ENCODE measurements around the gene DYNC2H1.

DYNC2H1 gene

DNA sequence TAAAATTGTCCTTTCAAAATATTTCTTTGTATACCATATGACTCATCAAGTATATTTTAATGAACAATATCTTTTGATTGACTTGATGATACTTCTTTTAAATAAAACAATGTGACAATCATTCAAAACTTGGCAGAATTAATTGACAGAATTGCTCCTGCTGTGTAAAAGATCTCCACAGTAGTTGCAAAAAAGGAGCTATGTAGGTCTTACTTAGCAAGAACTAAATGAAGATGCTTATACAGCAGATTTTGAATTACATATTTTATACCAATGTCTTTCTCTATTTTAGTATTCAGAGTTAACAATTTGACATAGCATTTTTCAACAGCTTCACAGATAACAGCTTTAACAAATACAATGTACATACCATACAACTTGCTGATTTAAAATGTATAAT is 144.9 kb downstream of the DYNC2H1 start:
- no peaks in the 10 kb centered on the region for H3K36me3 ChIP-seq
- H3K9me3 ChIP-seq: no peaks in the 10 kb centered on the region
- TF ChIP-seq CTCF (IDR thresholded peaks at IDR 0.05): no peak
- H3K4me1 ChIP-seq (ENCODE audit: control insufficient read depth in 1 of 2, insufficient read depth in 1 of 2, low read depth in 1 of 2, low read length in 1 of 2): no peaks in the 10 kb centered on the region
- no peak overlapping the region for H3K4me3 ChIP-seq (ENCODE audit: low read depth in 1 of 2, low read length in 1 of 2)
- H3K27ac ChIP-seq: no peak overlapping the region
- H3K27me3 ChIP-seq: no peaks in the 10 kb centered on the region

DNA sequence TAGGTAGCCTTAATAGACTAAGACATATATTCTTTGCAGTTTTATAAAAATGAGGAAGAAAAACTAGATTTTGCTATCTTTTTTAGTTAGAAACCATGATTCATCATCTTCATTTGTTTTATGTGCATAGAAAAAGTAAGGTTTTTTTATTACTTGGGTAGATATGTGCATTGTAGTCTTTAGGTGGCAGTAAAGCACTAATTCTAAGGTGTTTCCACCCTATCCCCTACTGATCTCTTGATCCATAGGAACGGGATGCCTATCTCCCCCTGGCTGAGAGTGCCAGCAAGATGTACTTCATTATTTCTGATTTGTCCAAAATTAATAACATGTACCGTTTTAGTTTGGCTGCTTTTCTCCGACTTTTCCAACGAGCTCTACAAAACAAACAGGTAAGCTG is 148.1 kb downstream of the DYNC2H1 start:
- Histone ChIP-seq H3K27me3 (no peaks in the 10 kb centered on the region), H3K27ac (no peak overlapping the region), H3K4me3 (ENCODE audit: low read depth in 1 of 2, low read length in 1 of 2) (no peak overlapping the region), H3K4me1 (ENCODE audit: control insufficient read depth in 1 of 2, insufficient read depth in 1 of 2, low read depth in 1 of 2, low read length in 1 of 2) (no peaks in the 10 kb centered on the region), H3K9me3 (no peaks in the 10 kb centered on the region), H3K36me3 (no peaks in the 10 kb centered on the region)
- no peak for TF ChIP-seq CTCF (IDR thresholded peaks at IDR 0.05)

DNA sequence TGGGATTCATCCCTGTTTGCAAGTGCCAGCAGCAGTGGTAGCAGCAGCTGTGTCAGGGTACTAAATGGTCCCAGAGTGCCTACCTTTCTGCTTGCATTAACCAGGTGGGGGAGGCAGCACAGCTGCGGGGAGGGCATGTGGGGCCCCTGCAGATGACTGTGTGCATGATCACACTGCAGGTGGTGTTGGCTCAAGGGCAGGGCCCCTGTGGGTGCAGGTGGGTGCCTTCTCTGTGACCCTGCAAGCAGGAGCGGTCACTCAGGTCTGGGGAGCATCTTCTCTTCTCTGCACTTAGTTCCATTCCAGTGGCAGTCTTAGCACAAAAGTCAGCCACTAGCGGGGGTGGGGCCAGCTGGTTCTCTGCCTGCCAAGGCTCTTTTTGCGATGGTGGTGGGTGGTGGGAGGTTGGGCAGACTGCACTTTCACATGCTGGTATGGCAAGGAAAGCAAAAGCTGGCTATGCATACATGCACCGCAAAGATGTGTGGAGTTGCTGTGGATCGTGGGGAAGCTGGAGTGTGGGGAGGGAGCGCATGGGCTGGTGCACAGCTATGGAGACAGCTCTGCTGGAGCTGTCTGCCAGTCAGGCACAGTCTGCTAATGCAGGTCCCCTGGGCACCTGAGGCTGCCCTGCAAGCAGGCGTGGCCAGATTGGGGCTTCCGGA is 157.1 kb downstream of the DYNC2H1 start:
- H3K4me3 ChIP-seq (ENCODE audit: low read depth in 1 of 2, low read length in 1 of 2): no peak overlapping the region
- no peak for TF ChIP-seq CTCF (IDR thresholded peaks at IDR 0.05)

GRCh38 chr11:103272876-103273275 is 163.7 kb downstream of the DYNC2H1 start:
- no peaks in the 10 kb centered on the region for H3K4me1 ChIP-seq (ENCODE audit: control insufficient read depth in 1 of 2, insufficient read depth in 1 of 2, low read depth in 1 of 2, low read length in 1 of 2)
- no peak overlapping the region for H3K27ac ChIP-seq
- H3K27me3 ChIP-seq: no peaks in the 10 kb centered on the region
- H3K4me3 ChIP-seq (ENCODE audit: low read depth in 1 of 2, low read length in 1 of 2): no peak overlapping the region
- H3K36me3 ChIP-seq: no peaks in the 10 kb centered on the region
- no peaks in the 10 kb centered on the region for H3K9me3 ChIP-seq
- no peak for TF ChIP-seq CTCF (IDR thresholded peaks at IDR 0.05)

More for the DNA sequence above, 157.1 kb downstream of the DYNC2H1 start:
- Histone ChIP-seq H3K36me3 (no peaks in the 10 kb centered on the region), H3K4me1 (ENCODE audit: control insufficient read depth in 1 of 2, insufficient read depth in 1 of 2, low read depth in 1 of 2, low read length in 1 of 2) (no peaks in the 10 kb centered on the region), H3K9me3 (no peaks in the 10 kb centered on the region), H3K27me3 (no peaks in the 10 kb centered on the region), H3K27ac (no peak overlapping the region)

DNA sequence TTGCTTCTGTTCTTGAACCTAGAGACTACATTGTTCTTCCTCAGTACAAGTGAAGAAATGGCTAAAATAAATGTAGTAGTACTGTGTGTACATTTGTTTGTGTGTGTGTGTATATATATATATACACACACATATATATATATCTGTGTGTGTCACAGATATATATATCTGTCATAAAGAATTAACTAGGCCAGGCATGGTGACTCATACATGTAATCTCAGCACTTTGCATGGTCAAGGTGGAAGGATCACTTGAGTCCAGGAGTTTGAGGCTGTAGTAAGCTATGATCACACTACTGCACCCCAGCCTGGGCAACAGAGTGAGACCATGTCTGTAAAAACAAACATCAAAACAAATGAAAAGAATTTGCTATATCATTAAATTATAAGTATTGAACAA is 164.8 kb downstream of the DYNC2H1 start:
- Histone ChIP-seq H3K9me3 (no peaks in the 10 kb centered on the region), H3K4me1 (ENCODE audit: control insufficient read depth in 1 of 2, insufficient read depth in 1 of 2, low read depth in 1 of 2, low read length in 1 of 2) (no peaks in the 10 kb centered on the region), H3K27me3 (no peaks in the 10 kb centered on the region), H3K4me3 (ENCODE audit: low read depth in 1 of 2, low read length in 1 of 2) (no peak overlapping the region), H3K27ac (no peak overlapping the region), H3K36me3 (no peaks in the 10 kb centered on the region)
- TF ChIP-seq CTCF (IDR thresholded peaks at IDR 0.05): no peak

Measured in neutrophil (primary cell).